Measurements from ENCODE around the gene IDH2. TPM values are rescaled to one million over a fixed set of nuclear protein-coding genes. Genes with fewer than 3 reads are reported as not detected.

Gene IDH2
- polyA plus RNA-seq, 1 experiment: 84.2 TPM

GRCh38 chr15:90138071-90138833, 36.0 kb upstream of the IDH2 start:
- H3K27me3 ChIP-seq (ENCODE audit: control insufficient read depth, insufficient read depth, low read length): no peaks in the 10 kb centered on the region
- no peak for DNase-seq (ENCODE audit: low read depth, low spot score)
- H3K9me3 ChIP-seq (ENCODE audit: control insufficient read depth, insufficient read depth, low read length): no peaks in the 10 kb centered on the region; the same call in 1 of the 2 replicates
- no peak overlapping the region for H3K27ac ChIP-seq (ENCODE audit: low read depth, low read length)
- TF ChIP-seq, protein P1, sequence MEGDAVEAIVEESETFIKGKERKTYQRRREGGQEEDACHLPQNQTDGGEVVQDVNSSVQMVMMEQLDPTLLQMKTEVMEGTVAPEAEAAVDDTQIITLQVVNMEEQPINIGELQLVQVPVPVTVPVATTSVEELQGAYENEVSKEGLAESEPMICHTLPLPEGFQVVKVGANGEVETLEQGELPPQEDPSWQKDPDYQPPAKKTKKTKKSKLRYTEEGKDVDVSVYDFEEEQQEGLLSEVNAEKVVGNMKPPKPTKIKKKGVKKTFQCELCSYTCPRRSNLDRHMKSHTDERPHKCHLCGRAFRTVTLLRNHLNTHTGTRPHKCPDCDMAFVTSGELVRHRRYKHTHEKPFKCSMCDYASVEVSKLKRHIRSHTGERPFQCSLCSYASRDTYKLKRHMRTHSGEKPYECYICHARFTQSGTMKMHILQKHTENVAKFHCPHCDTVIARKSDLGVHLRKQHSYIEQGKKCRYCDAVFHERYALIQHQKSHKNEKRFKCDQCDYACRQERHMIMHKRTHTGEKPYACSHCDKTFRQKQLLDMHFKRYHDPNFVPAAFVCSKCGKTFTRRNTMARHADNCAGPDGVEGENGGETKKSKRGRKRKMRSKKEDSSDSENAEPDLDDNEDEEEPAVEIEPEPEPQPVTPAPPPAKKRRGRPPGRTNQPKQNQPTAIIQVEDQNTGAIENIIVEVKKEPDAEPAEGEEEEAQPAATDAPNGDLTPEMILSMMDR (IDR thresholded peaks at IDR 0.05; ENCODE audit: low read depth, low read length): no peak
- no peak overlapping the region for H3K4me3 ChIP-seq (ENCODE audit: low read depth, low read length)
- ChIA-PET CTCF (no interaction called here), POLR2A (no interaction called here)

DNA sequence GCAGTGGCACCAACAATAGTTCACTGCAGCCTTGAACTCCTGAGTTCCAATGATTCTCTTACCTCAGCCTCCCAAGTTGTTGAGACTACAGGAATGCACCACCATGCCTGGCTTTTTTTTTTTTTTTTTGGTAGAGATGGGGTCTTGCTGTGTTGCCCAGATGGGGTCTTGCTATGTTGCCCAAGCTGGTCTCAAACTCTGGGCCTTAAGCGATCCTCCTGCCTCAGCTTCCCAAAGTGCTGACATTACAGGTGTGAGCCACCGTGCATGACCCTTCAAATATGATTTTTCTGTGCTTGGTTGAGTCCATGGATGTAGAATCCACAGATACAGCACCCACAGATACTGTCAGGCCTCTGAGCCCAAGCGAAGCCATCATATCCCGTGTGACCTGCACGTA, 30.2 kb upstream of the IDH2 start:
- Histone ChIP-seq H3K9me3 (ENCODE audit: control insufficient read depth, insufficient read depth, low read length) (no peaks in the 10 kb centered on the region), H3K27ac (ENCODE audit: low read depth, low read length) (no peak overlapping the region), H3K27me3 (ENCODE audit: control insufficient read depth, insufficient read depth, low read length) (no peaks in the 10 kb centered on the region), H3K4me3 (ENCODE audit: low read depth, low read length) (no peak overlapping the region)
- POLR2A ChIA-PET: no interaction called here
- CTCF ChIA-PET: no interaction called here
- TF ChIP-seq, protein P1 (IDR thresholded peaks at IDR 0.05; ENCODE audit: low read depth, low read length): no peak
- DNase-seq (ENCODE audit: low read depth, low spot score): no peak

DNA sequence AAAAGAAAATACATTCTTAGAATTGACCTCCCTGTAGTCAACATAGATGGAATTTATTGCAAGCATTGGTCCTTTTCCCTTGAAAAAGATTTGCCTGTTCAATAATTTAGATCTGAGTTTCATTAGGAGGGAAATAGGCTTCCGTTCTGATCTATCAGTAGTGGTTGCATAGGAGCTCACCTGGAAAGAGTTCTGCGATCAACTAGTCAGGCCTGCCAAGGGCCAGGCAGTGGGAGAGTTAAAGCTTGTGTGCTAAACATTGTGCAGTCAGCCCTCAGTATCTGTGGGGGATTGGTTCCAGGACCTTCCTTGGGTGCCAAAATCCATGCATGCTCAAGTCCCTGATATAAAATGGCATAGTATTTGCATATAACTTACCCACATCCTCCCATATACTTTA, 29.6 kb upstream of the IDH2 start:
- TF ChIP-seq, protein P1 (IDR thresholded peaks at IDR 0.05; ENCODE audit: low read depth, low read length): no peak
- H3K9me3 ChIP-seq (ENCODE audit: control insufficient read depth, insufficient read depth, low read length): no peaks in the 10 kb centered on the region
- H3K27me3 ChIP-seq (ENCODE audit: control insufficient read depth, insufficient read depth, low read length): no peaks in the 10 kb centered on the region
- no peak for DNase-seq (ENCODE audit: low read depth, low spot score)
- H3K4me3 ChIP-seq (ENCODE audit: low read depth, low read length): no peak overlapping the region
- no peak overlapping the region for H3K27ac ChIP-seq (ENCODE audit: low read depth, low read length)
- ChIA-PET POLR2A (no interaction called here), CTCF (no interaction called here)

DNA sequence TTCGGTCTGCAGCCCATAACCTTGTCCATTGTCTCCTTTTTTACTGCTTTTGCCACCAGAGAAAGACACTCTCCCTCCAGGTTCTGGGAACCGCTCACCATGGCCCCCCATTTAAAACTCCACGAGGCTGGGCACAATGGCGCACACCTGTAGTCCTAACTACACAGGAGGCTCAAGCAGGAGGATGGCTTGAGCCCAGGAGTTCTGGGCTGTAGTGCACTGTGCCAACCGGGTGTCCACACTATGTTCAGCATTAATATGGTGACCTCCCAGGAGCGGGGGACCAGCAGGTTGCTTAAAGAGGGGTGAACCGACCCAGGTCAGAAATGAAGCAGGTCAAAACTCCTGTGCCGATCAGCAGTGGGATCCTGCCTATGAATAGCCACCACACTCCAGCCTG, 28.0 kb upstream of the IDH2 start:
- H3K27ac ChIP-seq (ENCODE audit: low read depth, low read length): no peak overlapping the region
- H3K4me3 ChIP-seq (ENCODE audit: low read depth, low read length): no peak overlapping the region
- peaks cover 4% of the 10 kb centered on the region for H3K27me3 ChIP-seq (ENCODE audit: control insufficient read depth, insufficient read depth, low read length)
- TF ChIP-seq, protein P1 (IDR thresholded peaks at IDR 0.05; ENCODE audit: low read depth, low read length): no peak
- no peaks in the 10 kb centered on the region for H3K9me3 ChIP-seq (ENCODE audit: control insufficient read depth, insufficient read depth, low read length)
- ChIA-PET CTCF (no interaction called here), POLR2A (no interaction called here)
- no peak for DNase-seq (ENCODE audit: low read depth, low spot score)

DNA sequence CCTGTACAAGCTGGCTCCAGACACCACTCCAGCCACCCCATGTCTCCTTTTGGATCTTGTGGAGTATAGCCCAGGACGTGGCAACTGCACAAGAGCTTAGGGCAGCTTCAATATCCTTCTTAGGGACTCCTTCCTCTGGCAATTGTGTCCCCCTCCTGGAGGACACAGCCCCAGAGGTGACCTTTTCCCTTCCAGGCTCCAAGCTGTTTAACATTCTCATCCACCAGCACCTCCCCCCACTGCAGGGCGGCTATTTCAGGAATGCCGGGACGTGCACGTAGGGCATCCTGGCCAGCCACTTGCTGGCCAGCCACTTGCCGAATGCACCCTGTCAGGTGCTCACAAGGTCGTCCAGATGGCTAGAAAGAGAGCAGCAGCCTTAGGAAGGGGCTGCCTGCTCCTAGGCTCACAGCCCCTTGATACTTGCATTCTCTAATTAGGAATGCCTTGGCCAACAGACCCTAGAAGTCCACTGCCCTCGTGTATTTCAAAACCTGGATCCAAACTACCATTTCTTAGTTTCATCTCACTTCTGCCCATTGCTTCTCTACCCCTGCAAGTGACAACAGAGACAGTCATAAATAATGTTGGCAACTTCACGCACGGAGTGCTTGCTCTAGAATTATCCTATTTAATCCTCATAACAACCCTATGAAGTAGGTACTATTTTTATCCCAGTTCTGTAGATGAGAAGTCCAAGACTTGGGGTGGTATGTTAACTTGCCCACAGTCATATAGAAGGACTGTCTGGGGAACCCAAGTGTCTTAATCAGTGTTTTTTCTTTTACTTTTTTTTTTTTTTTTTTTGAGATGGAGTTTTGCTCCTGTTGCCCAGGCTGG, 24.5 kb upstream of the IDH2 start:
- peaks cover 6% of the 10 kb centered on the region for H3K27me3 ChIP-seq (ENCODE audit: control insufficient read depth, insufficient read depth, low read length)
- H3K9me3 ChIP-seq (ENCODE audit: control insufficient read depth, insufficient read depth, low read length): no peaks in the 10 kb centered on the region
- POLR2A ChIA-PET: no interaction called here
- H3K27ac ChIP-seq (ENCODE audit: low read depth, low read length): no peak overlapping the region
- TF ChIP-seq, protein P1 (IDR thresholded peaks at IDR 0.05; ENCODE audit: low read depth, low read length): no peak
- CTCF ChIA-PET: interaction anchor here (0.9 kb wide), 1 partner anchor 159 kb away, joined by 3 read pairs; no protein-coding TSS in a partner anchor
- H3K4me3 ChIP-seq (ENCODE audit: low read depth, low read length): no peak overlapping the region
- DNase-seq (ENCODE audit: low read depth, low spot score): no peak

Measured in AG04450 (cell line).